ENCODE measurements around the gene AUTS2.

DNA sequence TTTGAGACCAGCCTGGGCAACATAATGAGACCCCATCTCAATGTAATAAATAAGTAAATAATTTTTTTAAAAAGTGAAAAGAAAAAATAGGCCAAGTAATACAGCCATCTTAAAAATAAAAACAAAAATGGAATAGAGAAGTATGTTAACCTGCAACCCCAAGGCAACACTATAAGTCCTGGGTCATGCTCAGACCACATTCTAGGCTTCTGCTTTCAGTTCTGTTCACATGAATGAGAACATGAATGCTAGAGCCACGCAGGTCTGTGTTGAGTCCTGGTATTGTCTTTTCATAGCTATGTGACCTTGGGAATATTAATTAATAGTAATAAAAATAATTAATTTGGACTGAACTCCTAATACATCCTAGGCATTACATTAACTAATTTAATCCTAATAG is 284.0 kb downstream of the AUTS2 start:
- TF ChIP-seq, protein P1, sequence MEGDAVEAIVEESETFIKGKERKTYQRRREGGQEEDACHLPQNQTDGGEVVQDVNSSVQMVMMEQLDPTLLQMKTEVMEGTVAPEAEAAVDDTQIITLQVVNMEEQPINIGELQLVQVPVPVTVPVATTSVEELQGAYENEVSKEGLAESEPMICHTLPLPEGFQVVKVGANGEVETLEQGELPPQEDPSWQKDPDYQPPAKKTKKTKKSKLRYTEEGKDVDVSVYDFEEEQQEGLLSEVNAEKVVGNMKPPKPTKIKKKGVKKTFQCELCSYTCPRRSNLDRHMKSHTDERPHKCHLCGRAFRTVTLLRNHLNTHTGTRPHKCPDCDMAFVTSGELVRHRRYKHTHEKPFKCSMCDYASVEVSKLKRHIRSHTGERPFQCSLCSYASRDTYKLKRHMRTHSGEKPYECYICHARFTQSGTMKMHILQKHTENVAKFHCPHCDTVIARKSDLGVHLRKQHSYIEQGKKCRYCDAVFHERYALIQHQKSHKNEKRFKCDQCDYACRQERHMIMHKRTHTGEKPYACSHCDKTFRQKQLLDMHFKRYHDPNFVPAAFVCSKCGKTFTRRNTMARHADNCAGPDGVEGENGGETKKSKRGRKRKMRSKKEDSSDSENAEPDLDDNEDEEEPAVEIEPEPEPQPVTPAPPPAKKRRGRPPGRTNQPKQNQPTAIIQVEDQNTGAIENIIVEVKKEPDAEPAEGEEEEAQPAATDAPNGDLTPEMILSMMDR (IDR thresholded peaks at IDR 0.05), result no peak
- TF ChIP-seq, protein P2, sequence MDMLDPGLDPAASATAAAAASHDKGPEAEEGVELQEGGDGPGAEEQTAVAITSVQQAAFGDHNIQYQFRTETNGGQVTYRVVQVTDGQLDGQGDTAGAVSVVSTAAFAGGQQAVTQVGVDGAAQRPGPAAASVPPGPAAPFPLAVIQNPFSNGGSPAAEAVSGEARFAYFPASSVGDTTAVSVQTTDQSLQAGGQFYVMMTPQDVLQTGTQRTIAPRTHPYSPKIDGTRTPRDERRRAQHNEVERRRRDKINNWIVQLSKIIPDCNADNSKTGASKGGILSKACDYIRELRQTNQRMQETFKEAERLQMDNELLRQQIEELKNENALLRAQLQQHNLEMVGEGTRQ (CRISPR knock-in tag; IDR thresholded peaks at IDR 0.05), result no peak
- TF ChIP-seq IRF2 (CRISPR knock-in tag; IDR thresholded peaks at IDR 0.05; ENCODE audit: borderline replicate concordance, low read depth), result no peak
- no peak for TF ChIP-seq FOXP1 (CRISPR knock-in tag; IDR thresholded peaks at IDR 0.05; ENCODE audit: borderline replicate concordance)
- TF ChIP-seq NR1H2 (CRISPR knock-in tag; IDR thresholded peaks at IDR 0.05), result no peak
- TF ChIP-seq, protein P3, sequence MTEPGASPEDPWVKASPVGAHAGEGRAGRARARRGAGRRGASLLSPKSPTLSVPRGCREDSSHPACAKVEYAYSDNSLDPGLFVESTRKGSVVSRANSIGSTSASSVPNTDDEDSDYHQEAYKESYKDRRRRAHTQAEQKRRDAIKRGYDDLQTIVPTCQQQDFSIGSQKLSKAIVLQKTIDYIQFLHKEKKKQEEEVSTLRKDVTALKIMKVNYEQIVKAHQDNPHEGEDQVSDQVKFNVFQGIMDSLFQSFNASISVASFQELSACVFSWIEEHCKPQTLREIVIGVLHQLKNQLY (CRISPR knock-in tag; IDR thresholded peaks at IDR 0.05), result no peak
- TF ChIP-seq TCF7 (CRISPR knock-in tag; IDR thresholded peaks at IDR 0.05; ENCODE audit: low read depth), result no peak
- no peak for TF ChIP-seq ZNF121 (CRISPR knock-in tag; IDR thresholded peaks at IDR 0.05)
- TF ChIP-seq, protein P4, sequence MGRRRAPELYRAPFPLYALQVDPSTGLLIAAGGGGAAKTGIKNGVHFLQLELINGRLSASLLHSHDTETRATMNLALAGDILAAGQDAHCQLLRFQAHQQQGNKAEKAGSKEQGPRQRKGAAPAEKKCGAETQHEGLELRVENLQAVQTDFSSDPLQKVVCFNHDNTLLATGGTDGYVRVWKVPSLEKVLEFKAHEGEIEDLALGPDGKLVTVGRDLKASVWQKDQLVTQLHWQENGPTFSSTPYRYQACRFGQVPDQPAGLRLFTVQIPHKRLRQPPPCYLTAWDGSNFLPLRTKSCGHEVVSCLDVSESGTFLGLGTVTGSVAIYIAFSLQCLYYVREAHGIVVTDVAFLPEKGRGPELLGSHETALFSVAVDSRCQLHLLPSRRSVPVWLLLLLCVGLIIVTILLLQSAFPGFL (CRISPR knock-in tag; IDR thresholded peaks at IDR 0.05; ENCODE audit: borderline replicate concordance), result no peak
- TF ChIP-seq ZBTB21 (CRISPR knock-in tag; IDR thresholded peaks at IDR 0.05; ENCODE audit: borderline replicate concordance), result no peak
- no peak for TF ChIP-seq GTF2I (CRISPR knock-in tag; conservative IDR thresholded peaks at IDR 0.05)
- TF ChIP-seq, protein P5, sequence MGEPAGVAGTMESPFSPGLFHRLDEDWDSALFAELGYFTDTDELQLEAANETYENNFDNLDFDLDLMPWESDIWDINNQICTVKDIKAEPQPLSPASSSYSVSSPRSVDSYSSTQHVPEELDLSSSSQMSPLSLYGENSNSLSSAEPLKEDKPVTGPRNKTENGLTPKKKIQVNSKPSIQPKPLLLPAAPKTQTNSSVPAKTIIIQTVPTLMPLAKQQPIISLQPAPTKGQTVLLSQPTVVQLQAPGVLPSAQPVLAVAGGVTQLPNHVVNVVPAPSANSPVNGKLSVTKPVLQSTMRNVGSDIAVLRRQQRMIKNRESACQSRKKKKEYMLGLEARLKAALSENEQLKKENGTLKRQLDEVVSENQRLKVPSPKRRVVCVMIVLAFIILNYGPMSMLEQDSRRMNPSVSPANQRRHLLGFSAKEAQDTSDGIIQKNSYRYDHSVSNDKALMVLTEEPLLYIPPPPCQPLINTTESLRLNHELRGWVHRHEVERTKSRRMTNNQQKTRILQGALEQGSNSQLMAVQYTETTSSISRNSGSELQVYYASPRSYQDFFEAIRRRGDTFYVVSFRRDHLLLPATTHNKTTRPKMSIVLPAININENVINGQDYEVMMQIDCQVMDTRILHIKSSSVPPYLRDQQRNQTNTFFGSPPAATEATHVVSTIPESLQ (CRISPR knock-in tag; IDR thresholded peaks at IDR 0.05), result no peak
- TF ChIP-seq, protein P6, sequence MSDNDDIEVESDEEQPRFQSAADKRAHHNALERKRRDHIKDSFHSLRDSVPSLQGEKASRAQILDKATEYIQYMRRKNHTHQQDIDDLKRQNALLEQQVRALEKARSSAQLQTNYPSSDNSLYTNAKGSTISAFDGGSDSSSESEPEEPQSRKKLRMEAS (CRISPR knock-in tag; IDR thresholded peaks at IDR 0.05), result no peak
- TF ChIP-seq EMX1 (CRISPR knock-in tag; IDR thresholded peaks at IDR 0.05), result no peak
